Liver (tissue), 9 donors: ENCODE results near the gene KTN1. TPM values are rescaled to one million over a fixed set of nuclear protein-coding genes. Genes with fewer than 3 reads are reported as not detected.

ENCODE experiments used
- DNase-seq: peaks from one replicate; pipeline ENCODE4 v3.0.0-alpha.2; 2017; ENCODE audit warnings: low spot score
- H3K27ac ChIP-seq, 2 donors: one replicate each; pipeline ENCODE4 v1.7.0; 2013; ENCODE audit warnings: inconsistent platforms in 2 of 2, low read length in 2 of 2, control low read depth in 1 of 2, low read depth in 1 of 2, mild to moderate bottlenecking in 1 of 2
- H3K27me3 ChIP-seq, 4 donors: one replicate each; pipeline versions ENCODE4 v1.6.1 to v1.7.0; 2013; ENCODE audit warnings: low read length in 3 of 4, inconsistent platforms in 1 of 4, mild to moderate bottlenecking in 1 of 4, moderate library complexity in 1 of 4; ENCODE audit not compliant: control insufficient read depth in 4 of 4, insufficient read depth in 4 of 4
- H3K36me3 ChIP-seq, 4 donors: one replicate each; pipeline versions ENCODE4 v1.6.1 to v1.7.0; 2013; ENCODE audit warnings: low read length in 3 of 4, mild to moderate bottlenecking in 3 of 4, low read depth in 1 of 4, moderate library complexity in 1 of 4; ENCODE audit not compliant: control insufficient read depth in 4 of 4, insufficient read depth in 3 of 4
- H3K4me1 ChIP-seq, 4 donors: one replicate each; pipeline versions ENCODE4 v1.6.1 to v1.7.0; 2013; ENCODE audit warnings: low read length in 3 of 4, mild to moderate bottlenecking in 3 of 4, moderate library complexity in 1 of 4; ENCODE audit not compliant: control insufficient read depth in 4 of 4, insufficient read depth in 4 of 4
- H3K4me3 ChIP-seq, 3 donors: one replicate each; pipeline versions ENCODE4 v1.6.1 to v1.7.0; 2013; ENCODE audit warnings: low read length in 3 of 3, control low read depth in 1 of 3, low read depth in 1 of 3, mild to moderate bottlenecking in 1 of 3
- H3K9ac ChIP-seq, 2 donors: one replicate each; pipeline ENCODE4 v1.7.0; 2013; ENCODE audit warnings: low read length in 2 of 2, mild to moderate bottlenecking in 2 of 2, moderate library complexity in 2 of 2, control low read depth in 1 of 2, low read depth in 1 of 2
- H3K9me3 ChIP-seq, 4 donors: one replicate each; pipeline versions ENCODE4 v1.6.1 to v1.7.0; 2013; ENCODE audit warnings: low read length in 3 of 4; ENCODE audit not compliant: control insufficient read depth in 4 of 4
- EGR1 ChIP-seq, 2 donors: IDR thresholded peaks; 2 replicates each; pipeline ENCODE4 v1.6.1; 2016 to 2018; ENCODE audit warnings: antibody characterized with exemption in 2 of 2, low read depth in 2 of 2
- FOXA1 ChIP-seq: IDR thresholded peaks from 2 replicates; pipeline ENCODE4 v1.6.1; 2016; ENCODE audit warnings: antibody characterized with exemption
- FOXA2 ChIP-seq: IDR thresholded peaks from 2 replicates; pipeline ENCODE4 v1.6.1; 2016; ENCODE audit warnings: antibody characterized with exemption
- GABPA ChIP-seq, 2 donors: IDR thresholded peaks in 1 of 2; conservative IDR thresholded peaks in 1 of 2; 2 replicates each; pipeline ENCODE4 v1.6.1; 2016; ENCODE audit warnings: antibody characterized with exemption in 2 of 2, mild to moderate bottlenecking in 1 of 2, moderate library complexity in 1 of 2
- HNF4A ChIP-seq, 2 donors: conservative IDR thresholded peaks; 2 replicates each; pipeline ENCODE4 v1.6.1; 2016; ENCODE audit warnings: antibody characterized with exemption in 2 of 2, mild to moderate bottlenecking in 2 of 2
- HNF4G ChIP-seq: IDR thresholded peaks from 2 replicates; pipeline ENCODE4 v1.6.1; 2016; ENCODE audit warnings: antibody characterized with exemption
- JUND ChIP-seq, 2 donors: IDR thresholded peaks; 2 replicates each; pipeline ENCODE4 v1.6.1; 2016; ENCODE audit warnings: antibody characterized with exemption in 2 of 2
- NR2F2 ChIP-seq: IDR thresholded peaks from 2 replicates; pipeline ENCODE4 v1.6.1; 2016; ENCODE audit warnings: antibody characterized with exemption
- RAD21 ChIP-seq, 2 donors: IDR thresholded peaks; 2 replicates each; pipeline ENCODE4 v1.6.1; 2016; ENCODE audit warnings: antibody characterized with exemption in 2 of 2, mild to moderate bottlenecking in 2 of 2
- RXRA ChIP-seq, 2 donors: IDR thresholded peaks; 2 replicates each; pipeline ENCODE4 v1.6.1; 2017 to 2018; ENCODE audit warnings: antibody characterized with exemption in 2 of 2, mild to moderate bottlenecking in 1 of 2
- SP1 ChIP-seq: IDR thresholded peaks from 2 replicates; pipeline ENCODE4 v1.6.1; 2018; ENCODE audit warnings: antibody characterized with exemption, mild to moderate bottlenecking
- TAF1 ChIP-seq: conservative IDR thresholded peaks from 2 replicates; pipeline ENCODE4 v1.6.1; 2016; ENCODE audit warnings: antibody characterized with exemption, mild to moderate bottlenecking
- YY1 ChIP-seq: IDR thresholded peaks from 2 replicates; pipeline ENCODE4 v1.6.1; 2016; ENCODE audit warnings: antibody characterized with exemption, mild to moderate bottlenecking
- WGBS: extraction: QIAGEN DNeasy Blood & Tissue Kit; methylation state at CpG from one replicate; pipeline ENCODE4 v1.1.7; 2013; 5-methylcytosine and 5-hydroxymethylcytosine counted together
- polyA plus RNA-seq, 2 donors: library from polyadenylated mRNA; stranded (reverse) in 1 of 2; unstranded in 1 of 2; fragments of 200-250 nt in 1 of 2; fragments of >200 nt in 1 of 2; fragmentation: Nextera tagmentation in 1 of 2; extraction: Ambion mirVana in 1 of 2; gene quantifications; one replicate each; pipeline versions ENCODE4 v1.2.1 to v1.2.3, GENCODE V29; 2013 to 2015
- total RNA-seq, 2 donors: library from RNA; depleted of rRNA; stranded (reverse); fragments of >200 nt; gene quantifications; one replicate each; pipeline ENCODE4 v1.2.3, GENCODE V29; 2014
- TF ChIP-seq, protein P1 (sequence below): IDR thresholded peaks from 2 replicates; pipeline ENCODE4 v1.6.1; 2016; ENCODE audit warnings: antibody characterized with exemption
- TF ChIP-seq, protein P2 (sequence below): IDR thresholded peaks from 2 replicates; pipeline ENCODE4 v1.6.1; 2016; ENCODE audit warnings: antibody characterized with exemption, mild to moderate bottlenecking
- TF ChIP-seq, protein P3 (sequence below): IDR thresholded peaks from 2 replicates; pipeline ENCODE4 v1.6.1; 2016; ENCODE audit warnings: antibody characterized with exemption
- TF ChIP-seq, protein P4 (sequence below): IDR thresholded peaks from 2 replicates; pipeline ENCODE4 v1.6.1; 2016; ENCODE audit warnings: antibody characterized with exemption
- donor health status: healthy.
- donor health status: healthy.
- donor health status: healthy.
- donor health status: healthy.
- donor health status: healthy.

KTN1 gene
- total and polyA plus RNA-seq, 4 donors, result 34.9 to 141 (median 59.6) TPM

DNA sequence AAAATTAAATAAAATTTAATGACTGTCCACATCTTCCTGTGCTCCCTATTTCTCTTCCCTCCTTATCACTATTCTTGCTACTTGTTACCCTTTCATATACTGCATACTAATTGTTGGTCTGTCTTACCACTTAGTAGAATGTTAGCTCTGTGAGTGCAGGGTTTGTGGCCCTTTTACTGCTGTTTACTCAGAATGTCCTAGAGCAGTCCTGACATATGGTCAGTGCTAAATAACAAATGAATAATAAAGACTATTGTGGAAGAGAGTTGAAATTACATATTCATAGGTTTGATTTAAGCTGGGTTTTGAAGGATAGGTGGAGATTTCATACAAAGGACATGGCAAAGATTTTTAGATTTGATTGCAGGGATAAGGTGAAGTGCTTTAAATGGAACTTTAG lies 24.5 kb downstream of the KTN1 start:
- no peak overlapping the region for H3K9ac ChIP-seq
- no peak for DNase-seq
- H3K4me1 ChIP-seq, result peaks cover 4 to 15% (median 9%) of the 10 kb centered on the region in 4 donors
- H3K27ac ChIP-seq, result no peak overlapping the region
- no peak for TF ChIP-seq YY1
- TF ChIP-seq EGR1 (IDR thresholded peaks at IDR 0.05; ENCODE audit: low read depth in 2 of 2), result no peak
- no peak for TF ChIP-seq FOXA1
- TF ChIP-seq TAF1, result no peak
- no peak for TF ChIP-seq GABPA (IDR thresholded peaks at IDR 0.05 in 1 of 2, conservative IDR thresholded peaks at IDR 0.05 in 1 of 2)
- no peak for TF ChIP-seq JUND (IDR thresholded peaks at IDR 0.05)
- no peak for TF ChIP-seq RXRA (IDR thresholded peaks at IDR 0.05)
- no peak for TF ChIP-seq NR2F2
- no peak for TF ChIP-seq FOXA2
- no peak for TF ChIP-seq RAD21 (IDR thresholded peaks at IDR 0.05)
- no peak for TF ChIP-seq SP1
- no peaks in the 10 kb centered on the region for H3K9me3 ChIP-seq
- no peaks in the 10 kb centered on the region for H3K27me3 ChIP-seq
- no peak overlapping the region for H3K4me3 ChIP-seq
- peaks cover 0 to 2% (median 0%) of the 10 kb centered on the region in 4 donors for H3K36me3 ChIP-seq

DNA sequence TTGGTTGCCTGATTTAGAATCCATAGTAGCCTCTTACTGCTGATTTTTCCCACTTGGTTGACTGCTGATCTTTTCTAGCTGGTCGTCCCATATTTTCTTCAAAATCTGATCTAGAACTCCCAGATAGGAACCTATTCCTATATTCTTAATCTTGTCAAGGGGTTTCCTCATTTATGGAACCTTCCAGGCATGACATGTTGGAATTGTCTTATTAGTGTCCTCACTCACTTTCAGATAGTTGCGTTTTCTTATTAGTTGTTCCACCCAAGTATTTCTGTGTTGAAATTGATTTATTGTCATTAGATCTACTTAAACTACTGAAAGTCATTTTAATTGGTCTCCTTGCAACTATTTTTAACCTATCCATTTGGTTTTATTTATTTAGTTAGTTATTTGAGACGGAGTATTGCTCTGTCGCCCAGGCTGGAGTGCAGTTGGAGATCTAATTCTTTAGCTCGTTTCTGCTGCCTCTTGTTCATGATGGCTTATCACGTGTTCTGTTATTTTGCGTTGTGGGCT lies 25.0 kb downstream of the KTN1 start:
- Histone ChIP-seq H3K36me3 (peaks cover 0 to 2% (median 0%) of the 10 kb centered on the region in 4 donors), H3K27ac (no peak overlapping the region), H3K4me1 (peaks cover 4 to 13% (median 9%) of the 10 kb centered on the region in 4 donors), H3K4me3 (no peak overlapping the region), H3K27me3 (no peaks in the 10 kb centered on the region), H3K9me3 (no peaks in the 10 kb centered on the region), H3K9ac (no peak overlapping the region)
- 91% methylated on average over 7 of the region's 7 CpGs for WGBS
- DNase-seq, result no peak
- TF ChIP-seq SP1 (no peak), YY1 (no peak), RXRA (IDR thresholded peaks at IDR 0.05) (no peak), HNF4A (conservative IDR thresholded peaks at IDR 0.05) (no peak), RAD21 (IDR thresholded peaks at IDR 0.05) (no peak), GABPA (IDR thresholded peaks at IDR 0.05 in 1 of 2, conservative IDR thresholded peaks at IDR 0.05 in 1 of 2) (no peak), HNF4G (no peak)
- TF ChIP-seq, protein P1, sequence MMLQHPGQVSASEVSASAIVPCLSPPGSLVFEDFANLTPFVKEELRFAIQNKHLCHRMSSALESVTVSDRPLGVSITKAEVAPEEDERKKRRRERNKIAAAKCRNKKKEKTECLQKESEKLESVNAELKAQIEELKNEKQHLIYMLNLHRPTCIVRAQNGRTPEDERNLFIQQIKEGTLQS, result no peak
- TF ChIP-seq, protein P2, sequence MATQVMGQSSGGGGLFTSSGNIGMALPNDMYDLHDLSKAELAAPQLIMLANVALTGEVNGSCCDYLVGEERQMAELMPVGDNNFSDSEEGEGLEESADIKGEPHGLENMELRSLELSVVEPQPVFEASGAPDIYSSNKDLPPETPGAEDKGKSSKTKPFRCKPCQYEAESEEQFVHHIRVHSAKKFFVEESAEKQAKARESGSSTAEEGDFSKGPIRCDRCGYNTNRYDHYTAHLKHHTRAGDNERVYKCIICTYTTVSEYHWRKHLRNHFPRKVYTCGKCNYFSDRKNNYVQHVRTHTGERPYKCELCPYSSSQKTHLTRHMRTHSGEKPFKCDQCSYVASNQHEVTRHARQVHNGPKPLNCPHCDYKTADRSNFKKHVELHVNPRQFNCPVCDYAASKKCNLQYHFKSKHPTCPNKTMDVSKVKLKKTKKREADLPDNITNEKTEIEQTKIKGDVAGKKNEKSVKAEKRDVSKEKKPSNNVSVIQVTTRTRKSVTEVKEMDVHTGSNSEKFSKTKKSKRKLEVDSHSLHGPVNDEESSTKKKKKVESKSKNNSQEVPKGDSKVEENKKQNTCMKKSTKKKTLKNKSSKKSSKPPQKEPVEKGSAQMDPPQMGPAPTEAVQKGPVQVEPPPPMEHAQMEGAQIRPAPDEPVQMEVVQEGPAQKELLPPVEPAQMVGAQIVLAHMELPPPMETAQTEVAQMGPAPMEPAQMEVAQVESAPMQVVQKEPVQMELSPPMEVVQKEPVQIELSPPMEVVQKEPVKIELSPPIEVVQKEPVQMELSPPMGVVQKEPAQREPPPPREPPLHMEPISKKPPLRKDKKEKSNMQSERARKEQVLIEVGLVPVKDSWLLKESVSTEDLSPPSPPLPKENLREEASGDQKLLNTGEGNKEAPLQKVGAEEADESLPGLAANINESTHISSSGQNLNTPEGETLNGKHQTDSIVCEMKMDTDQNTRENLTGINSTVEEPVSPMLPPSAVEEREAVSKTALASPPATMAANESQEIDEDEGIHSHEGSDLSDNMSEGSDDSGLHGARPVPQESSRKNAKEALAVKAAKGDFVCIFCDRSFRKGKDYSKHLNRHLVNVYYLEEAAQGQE, result no peak

DNA sequence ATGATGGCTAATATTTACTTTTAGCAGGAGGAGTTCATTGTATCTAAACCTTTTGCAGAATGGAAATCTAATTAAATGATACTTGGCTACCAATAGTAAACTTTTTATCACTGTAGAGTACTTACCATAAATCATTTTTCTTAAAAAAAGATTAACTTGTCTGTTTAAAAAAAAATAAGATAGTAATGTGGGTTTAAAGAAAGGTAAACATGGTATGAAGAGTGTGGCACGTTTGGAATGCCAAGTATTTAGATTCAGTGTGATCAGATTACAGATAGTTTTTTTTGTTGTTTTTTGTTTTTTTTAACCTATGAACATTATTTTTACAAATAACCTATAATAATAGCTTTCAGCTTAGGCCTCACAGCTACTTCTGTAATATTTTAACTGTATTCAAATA lies 25.8 kb downstream of the KTN1 start:
- no peaks in the 10 kb centered on the region for H3K27me3 ChIP-seq
- no peak for DNase-seq
- H3K27ac ChIP-seq, result no peak overlapping the region
- no peak overlapping the region for H3K9ac ChIP-seq
- 14% methylated on average over 1 of the region's 1 CpG for WGBS
- H3K4me1 ChIP-seq, result peaks cover 3 to 11% (median 6%) of the 10 kb centered on the region in 4 donors
- H3K4me3 ChIP-seq, result no peak overlapping the region
- peaks cover 0 to 2% (median 0%) of the 10 kb centered on the region in 4 donors for H3K36me3 ChIP-seq
- no peaks in the 10 kb centered on the region for H3K9me3 ChIP-seq
- TF ChIP-seq, protein P3, sequence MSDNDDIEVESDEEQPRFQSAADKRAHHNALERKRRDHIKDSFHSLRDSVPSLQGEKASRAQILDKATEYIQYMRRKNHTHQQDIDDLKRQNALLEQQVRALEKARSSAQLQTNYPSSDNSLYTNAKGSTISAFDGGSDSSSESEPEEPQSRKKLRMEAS, result no peak
- TF ChIP-seq EGR1 (IDR thresholded peaks at IDR 0.05; ENCODE audit: low read depth in 2 of 2) (no peak), TAF1 (no peak), FOXA1 (no peak), NR2F2 (no peak), YY1 (no peak), HNF4A (conservative IDR thresholded peaks at IDR 0.05) (no peak), RXRA (IDR thresholded peaks at IDR 0.05) (no peak), GABPA (IDR thresholded peaks at IDR 0.05 in 1 of 2, conservative IDR thresholded peaks at IDR 0.05 in 1 of 2) (no peak)
- TF ChIP-seq, protein P4, sequence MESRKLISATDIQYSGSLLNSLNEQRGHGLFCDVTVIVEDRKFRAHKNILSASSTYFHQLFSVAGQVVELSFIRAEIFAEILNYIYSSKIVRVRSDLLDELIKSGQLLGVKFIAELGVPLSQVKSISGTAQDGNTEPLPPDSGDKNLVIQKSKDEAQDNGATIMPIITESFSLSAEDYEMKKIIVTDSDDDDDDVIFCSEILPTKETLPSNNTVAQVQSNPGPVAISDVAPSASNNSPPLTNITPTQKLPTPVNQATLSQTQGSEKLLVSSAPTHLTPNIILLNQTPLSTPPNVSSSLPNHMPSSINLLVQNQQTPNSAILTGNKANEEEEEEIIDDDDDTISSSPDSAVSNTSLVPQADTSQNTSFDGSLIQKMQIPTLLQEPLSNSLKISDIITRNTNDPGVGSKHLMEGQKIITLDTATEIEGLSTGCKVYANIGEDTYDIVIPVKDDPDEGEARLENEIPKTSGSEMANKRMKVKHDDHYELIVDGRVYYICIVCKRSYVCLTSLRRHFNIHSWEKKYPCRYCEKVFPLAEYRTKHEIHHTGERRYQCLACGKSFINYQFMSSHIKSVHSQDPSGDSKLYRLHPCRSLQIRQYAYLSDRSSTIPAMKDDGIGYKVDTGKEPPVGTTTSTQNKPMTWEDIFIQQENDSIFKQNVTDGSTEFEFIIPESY, result no peak
- TF ChIP-seq, protein P1, result no peak
- TF ChIP-seq, protein P2, result no peak
